Measurements from ENCODE around the gene KCNJ14. TPM values are rescaled to one million over a fixed set of nuclear protein-coding genes. Genes with fewer than 3 reads are reported as not detected.

Gene KCNJ14
- total RNA-seq, 1 donor from 2014 or later: 1.2 TPM

- DNase-seq (ENCODE audit: extremely low read depth, low read depth, low spot score): no peak
These were observed 14.7 kb downstream of the KCNJ14 start for GRCh38 chr19:48469934-48470680.

GRCh38 chr19:48470856-48471255 lies 15.5 kb downstream of the KCNJ14 start:
- no peak for DNase-seq (ENCODE audit: extremely low read depth, low read depth, low spot score)

GRCh38 chr19:48471836-48472235 lies 16.5 kb downstream of the KCNJ14 start:
- DNase-seq (ENCODE audit: extremely low read depth, low read depth, low spot score): no peak

GRCh38 chr19:48473161-48473966 lies 18.0 kb downstream of the KCNJ14 start:
- DNase-seq (ENCODE audit: extremely low read depth, low read depth, low spot score): no peak

- DNase-seq (ENCODE audit: extremely low read depth, low read depth, low spot score): no peak
These were observed 18.8 kb downstream of the KCNJ14 start for GRCh38 chr19:48474084-48474592.

- DNase-seq (ENCODE audit: extremely low read depth, low read depth, low spot score): no peak
These were observed 20.1 kb downstream of the KCNJ14 start for GRCh38 chr19:48475369-48476068.

GRCh38 chr19:48476176-48476575 lies 20.8 kb downstream of the KCNJ14 start:
- no peak for DNase-seq (ENCODE audit: extremely low read depth, low read depth, low spot score)

GRCh38 chr19:48477067-48477685 lies 21.8 kb downstream of the KCNJ14 start:
- DNase-seq (ENCODE audit: extremely low read depth, low read depth, low spot score): no peak

- no peak for DNase-seq (ENCODE audit: extremely low read depth, low read depth, low spot score)
These were observed 22.4 kb downstream of the KCNJ14 start for GRCh38 chr19:48477698-48478338.

- DNase-seq (ENCODE audit: extremely low read depth, low read depth, low spot score): no peak
These were observed 23.2 kb downstream of the KCNJ14 start for GRCh38 chr19:48478339-48479256.

- no peak for DNase-seq (ENCODE audit: extremely low read depth, low read depth, low spot score)
These were observed 24.3 kb downstream of the KCNJ14 start for GRCh38 chr19:48479686-48480085.

GRCh38 chr19:48480183-48480557 lies 24.8 kb downstream of the KCNJ14 start:
- DNase-seq (ENCODE audit: extremely low read depth, low read depth, low spot score): no peak

- DNase-seq (ENCODE audit: extremely low read depth, low read depth, low spot score): no peak
These were observed 25.5 kb downstream of the KCNJ14 start for GRCh38 chr19:48480558-48481500.

- DNase-seq (ENCODE audit: extremely low read depth, low read depth, low spot score): no peak
These were observed 26.7 kb downstream of the KCNJ14 start for GRCh38 chr19:48481846-48482639.

GRCh38 chr19:48483301-48483700 lies 27.9 kb downstream of the KCNJ14 start:
- no peak for DNase-seq (ENCODE audit: extremely low read depth, low read depth, low spot score)

- no peak for DNase-seq (ENCODE audit: extremely low read depth, low read depth, low spot score)
These were observed 29.0 kb downstream of the KCNJ14 start for GRCh38 chr19:48484247-48484893.

All from glomerular endothelial cell (primary cell).